22Rv1 (cell line): Measurements from ENCODE around the gene ARPC2.

ENCODE experiments used
- CTCF ChIP-seq: fragments of 450-650 bp; IDR thresholded peaks from 2 replicates; pipeline ENCODE4 v1.5.1; 2017; ENCODE audit warnings: mild to moderate bottlenecking
- ZFX ChIP-seq: fragments of 450-650 bp; IDR thresholded peaks from 2 replicates; pipeline ENCODE4 v1.6.1; 2017; ENCODE audit warnings: antibody characterized with exemption, borderline replicate concordance

GRCh38 chr2:218262631-218263586 lies 45.9 kb downstream of the ARPC2 start:
- TF ChIP-seq CTCF = no peak
- TF ChIP-seq ZFX = no peak
